ENCODE results near the gene VSIG2.

DNA sequence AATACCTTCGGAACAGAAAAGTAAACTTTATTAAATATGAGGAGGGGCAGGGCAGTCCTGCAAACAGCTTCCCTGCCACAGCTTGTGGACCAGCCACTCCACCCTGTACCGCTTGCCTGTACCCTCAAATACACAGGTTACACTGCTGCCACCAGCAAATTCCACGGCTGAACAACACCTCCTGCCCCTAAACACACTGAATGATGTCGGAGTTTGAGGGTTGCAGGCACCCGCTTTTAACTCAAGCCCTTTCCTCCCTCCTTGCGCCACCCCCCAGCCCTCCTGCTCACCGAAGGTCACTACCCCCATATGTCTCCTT, 4.0 kb downstream of the VSIG2 start:
- TF ChIP-seq, protein P1, sequence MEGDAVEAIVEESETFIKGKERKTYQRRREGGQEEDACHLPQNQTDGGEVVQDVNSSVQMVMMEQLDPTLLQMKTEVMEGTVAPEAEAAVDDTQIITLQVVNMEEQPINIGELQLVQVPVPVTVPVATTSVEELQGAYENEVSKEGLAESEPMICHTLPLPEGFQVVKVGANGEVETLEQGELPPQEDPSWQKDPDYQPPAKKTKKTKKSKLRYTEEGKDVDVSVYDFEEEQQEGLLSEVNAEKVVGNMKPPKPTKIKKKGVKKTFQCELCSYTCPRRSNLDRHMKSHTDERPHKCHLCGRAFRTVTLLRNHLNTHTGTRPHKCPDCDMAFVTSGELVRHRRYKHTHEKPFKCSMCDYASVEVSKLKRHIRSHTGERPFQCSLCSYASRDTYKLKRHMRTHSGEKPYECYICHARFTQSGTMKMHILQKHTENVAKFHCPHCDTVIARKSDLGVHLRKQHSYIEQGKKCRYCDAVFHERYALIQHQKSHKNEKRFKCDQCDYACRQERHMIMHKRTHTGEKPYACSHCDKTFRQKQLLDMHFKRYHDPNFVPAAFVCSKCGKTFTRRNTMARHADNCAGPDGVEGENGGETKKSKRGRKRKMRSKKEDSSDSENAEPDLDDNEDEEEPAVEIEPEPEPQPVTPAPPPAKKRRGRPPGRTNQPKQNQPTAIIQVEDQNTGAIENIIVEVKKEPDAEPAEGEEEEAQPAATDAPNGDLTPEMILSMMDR (IDR thresholded peaks at IDR 0.05) = no peak
- TF ChIP-seq POLR2A (IDR thresholded peaks at IDR 0.05) (no peak), POLR2AphosphoS5 (IDR thresholded peaks at IDR 0.05) (no peak)

Data from gastroesophageal sphincter (tissue), 3 donors.